HCT116 (cell line): ENCODE data around the gene FAM50A. TPM values are rescaled to one million over a fixed set of nuclear protein-coding genes. Genes with fewer than 3 reads are reported as not detected.

Source experiments
- ATAC-seq: fragments of 200-7000 bp; cut with Tn5 transposase; 2 replicates; pipeline ENCODE4 v1.9.1; 2020; ENCODE audit warnings: mild to moderate bottlenecking, moderate library complexity
- BruUV-seq: library from RNA; stranded (reverse); fragments of 400-500 nt; replicated peaks from 2 replicates; lab custom pipeline; 2021; lab: Mats Ljungman, UMichigan
- CTCF ChIA-PET: fragments of 300-600 bp; sonication (Branson Sonifier 250); formaldehyde crosslinking; loops from one replicate; lab custom pipeline; 2021; ENCODE audit warnings: antibody characterized with exemption; lab: Charles Lee
- POLR2A ChIA-PET: fragments of 300-600, 350-600 bp; sonication (Branson Sonifier 250); formaldehyde crosslinking; loops from one replicate; lab custom pipeline; 2021; ENCODE audit warnings: antibody characterized with exemption; lab: Charles Lee
- RAD21 ChIA-PET, 2 experiments: fragments of 300-600 bp; sonication (Branson Sonifier 250); formaldehyde crosslinking; loops; one replicate each; lab custom pipeline; 2023; ENCODE audit warnings: low total read pairs in 2 of 2; ENCODE audit not compliant: uncharacterized antibody in 2 of 2, unreplicated experiment in 2 of 2, low non-redundant PET in 1 of 2; lab: Charles Lee
- DNase-seq: peaks from one replicate; pipeline ENCODE4 v3.0.0-alpha.2; 2010; ENCODE audit warnings: low read depth, low spot score
- H2AFZ ChIP-seq: fragments of 200-600 bp; shearing (Covaris generic), sonication (generic); 2 replicates; pipeline ENCODE4 v1.6.1; 2017; ENCODE audit warnings: low read depth, mixed run types, mixed read lengths, antibody characterized with exemption, low read length; ENCODE audit not compliant: poor library complexity, severe bottlenecking
- H3K27ac ChIP-seq: 2 replicates; pipeline ENCODE4 v1.5.1; 2012; ENCODE audit warnings: low read depth, low read length
- H3K27me3 ChIP-seq: fragments of 200-600 bp; sonication (generic); 2 replicates; pipeline ENCODE4 v1.6.1; 2016; ENCODE audit warnings: mixed run types, low read length, mixed read lengths; ENCODE audit not compliant: insufficient read depth
- H3K36me3 ChIP-seq, 2 experiments: fragments of 200-500 bp in 1 of 2; fragments of 200-600 bp in 1 of 2; sonication (Bioruptor generic) in 1 of 2; sonication (generic) in 1 of 2; 2 replicates each; pipeline versions ENCODE4 v1.5.1 to v1.6.1; 2014 to 2016; ENCODE audit warnings: low read length in 2 of 2, inconsistent platforms in 1 of 2, mixed read lengths in 1 of 2, mixed run types in 1 of 2; ENCODE audit not compliant: insufficient read depth in 2 of 2, control insufficient read depth in 1 of 2
- H3K4me1 ChIP-seq, 2 experiments: fragments of 200-600 bp in 1 of 2; sonication (generic) in 1 of 2; 2 replicates each; pipeline versions ENCODE4 v1.5.1 to v1.6.1; 2012 to 2017; ENCODE audit warnings: low read length in 2 of 2, inconsistent platforms in 1 of 2, mild to moderate bottlenecking in 1 of 2, mixed read lengths in 1 of 2, mixed run types in 1 of 2, moderate library complexity in 1 of 2; ENCODE audit not compliant: insufficient read depth in 2 of 2, control insufficient read depth in 1 of 2
- H3K4me2 ChIP-seq: fragments of 200-600 bp; sonication (generic); 2 replicates; pipeline ENCODE4 v1.6.1; 2017; ENCODE audit warnings: mixed run types, low read length, mixed read lengths
- H3K4me3 ChIP-seq, 2 experiments: fragments of 200-600 bp in 1 of 2; sonication (generic) in 1 of 2; replicated peaks in 1 of 2; 2 replicates each; pipeline ENCODE4 v1.5.1; 2011 to 2016; ENCODE audit warnings: low read length in 2 of 2, control low read depth in 1 of 2, low read depth in 1 of 2, mild to moderate bottlenecking in 1 of 2, mixed read lengths in 1 of 2, mixed run types in 1 of 2
- H3K79me2 ChIP-seq: fragments of 200-600 bp; sonication (generic); 2 replicates; pipeline ENCODE4 v1.6.1; 2017; ENCODE audit warnings: mild to moderate bottlenecking, mixed run types, low read length, moderate library complexity, mixed read lengths; ENCODE audit not compliant: insufficient read depth
- H3K9ac ChIP-seq: fragments of 200-600 bp; sonication (generic); 2 replicates; pipeline ENCODE4 v1.6.1; 2016; ENCODE audit warnings: low read length, mixed read lengths
- H3K9me2 ChIP-seq: fragments of 200-600 bp; sonication (generic), shearing (Covaris generic); 2 replicates; pipeline ENCODE4 v1.6.1; 2017; ENCODE audit warnings: mixed run types, mild to moderate bottlenecking, moderate library complexity; ENCODE audit not compliant: insufficient read depth
- H3K9me3 ChIP-seq, 2 experiments: fragments of 200-500 bp in 1 of 2; fragments of 200-600 bp in 1 of 2; sonication (Bioruptor generic) in 1 of 2; sonication (generic) in 1 of 2; 2 replicates each; pipeline ENCODE4 v1.6.1; 2014 to 2017; ENCODE audit warnings: low read length in 2 of 2, mixed read lengths in 2 of 2, inconsistent platforms in 1 of 2, low read depth in 1 of 2, mild to moderate bottlenecking in 1 of 2, mixed run types in 1 of 2, moderate library complexity in 1 of 2; ENCODE audit not compliant: control insufficient read depth in 1 of 2, insufficient read depth in 1 of 2
- H4K20me1 ChIP-seq: fragments of 200-600 bp; sonication (generic), shearing (Covaris generic); 2 replicates; pipeline ENCODE4 v1.6.1; 2017; ENCODE audit warnings: mixed run types, mild to moderate bottlenecking, moderate library complexity; ENCODE audit not compliant: insufficient read depth
- CBX3 ChIP-seq: IDR thresholded peaks from 2 replicates; pipeline ENCODE4 v1.6.1; 2012; ENCODE audit warnings: low read depth
- CTCF ChIP-seq, 3 experiments: fragments of 200-600 bp in 1 of 3; sonication (generic) in 1 of 3; IDR thresholded peaks in 2 of 3; conservative IDR thresholded peaks in 1 of 3; 2 replicates each; pipeline ENCODE4 v1.5.1; 2012 to 2017; ENCODE audit warnings: low read depth in 2 of 3, low read length in 2 of 3, antibody characterized with exemption in 1 of 3, borderline replicate concordance in 1 of 3, control low read depth in 1 of 3, mild to moderate bottlenecking in 1 of 3, mixed read lengths in 1 of 3, mixed run types in 1 of 3, moderate library complexity in 1 of 3; ENCODE audit not compliant: insufficient read depth in 1 of 3
- FOSL1 ChIP-seq: IDR thresholded peaks from 2 replicates; pipeline ENCODE4 v1.6.1; 2012; ENCODE audit warnings: low read depth
- JUND ChIP-seq: IDR thresholded peaks from 2 replicates; pipeline ENCODE4 v1.6.1; 2012
- MAX ChIP-seq: IDR thresholded peaks from 2 replicates; pipeline ENCODE4 v1.6.1; 2012
- POLR2AphosphoS5 ChIP-seq: IDR thresholded peaks from 2 replicates; pipeline ENCODE4 v1.6.1; 2011; ENCODE audit warnings: mild to moderate bottlenecking, low read depth, low read length, moderate library complexity
- RAD21 ChIP-seq: IDR thresholded peaks from 2 replicates; pipeline ENCODE4 v1.6.1; 2012; ENCODE audit warnings: low read depth, mild to moderate bottlenecking
- SIN3A ChIP-seq: IDR thresholded peaks from 2 replicates; pipeline ENCODE4 v1.6.1; 2012; ENCODE audit warnings: low read depth
- TCF7L2 ChIP-seq: IDR thresholded peaks from 2 replicates; pipeline ENCODE4 v1.7.0; 2011; ENCODE audit warnings: borderline replicate concordance, inconsistent platforms; ENCODE audit not compliant: insufficient read depth, insufficient read length; ENCODE audit errors: extremely low read depth
- ZNF274 ChIP-seq: fragments of 200-500 bp; sonication (Bioruptor generic); IDR thresholded peaks from 2 replicates; pipeline ENCODE4 v1.6.1; 2014; ENCODE audit warnings: mild to moderate bottlenecking, low read depth, low read length, inconsistent platforms
- intact Hi-C: fragments of 100-400 bp; cut with micrococcal nuclease; formaldehyde crosslinking; loops from 2 replicates; pipeline ENCODE4 v1.10.0; 2022
- total RNA-seq: library from RNA; stranded (reverse); gene quantifications from one replicate; pipeline ENCODE4 v1.2.1, GENCODE V29; 2021; ENCODE audit not compliant: unreplicated experiment

Gene FAM50A
- total RNA-seq, 1 experiment from 2014 or later = 46.5 TPM

- no peak for TF ChIP-seq RAD21
- TF ChIP-seq, all 23 proteins: peak for 0
- CTCF ChIA-PET = no interaction called here
- no peaks in the 10 kb centered on the region for H3K27me3 ChIP-seq
- no peak overlapping the region for H3K4me3 ChIP-seq
- H3K79me2 ChIP-seq = no peaks in the 10 kb centered on the region
- RAD21 ChIA-PET = no interaction called here
- H4K20me1 ChIP-seq = no peaks in the 10 kb centered on the region
- no peak overlapping the region for H2AFZ ChIP-seq
- intact Hi-C loops = no loop called here
- no TSS peak for BruUV-seq
- H3K27ac ChIP-seq = no peak overlapping the region
- no peaks in the 10 kb centered on the region for H3K4me1 ChIP-seq
- POLR2A ChIA-PET = no interaction called here
- H3K9me3 ChIP-seq = no peaks in the 10 kb centered on the region
- H3K4me2 ChIP-seq = no peak overlapping the region
- H3K36me3 ChIP-seq = no peaks in the 10 kb centered on the region
- no peak overlapping the region for H3K9ac ChIP-seq
- no peak for DNase-seq
- no peak for ATAC-seq
- H3K9me2 ChIP-seq = no peaks in the 10 kb centered on the region
Observed at GRCh38 chrX:154450312-154450711, 6.4 kb downstream of the FAM50A start.

- no peaks in the 10 kb centered on the region for H3K9me2 ChIP-seq
- no peak overlapping the region for H3K4me2 ChIP-seq
- peaks cover 2 to 6% of the 10 kb centered on the region in 2 experiments; a peak in 1 of 4 replicates for H3K4me1 ChIP-seq
- H2AFZ ChIP-seq = no peak overlapping the region
- ATAC-seq = no peak
- no peak overlapping the region for H3K27ac ChIP-seq
- H3K9ac ChIP-seq = no peak overlapping the region
- no peak for DNase-seq
- H3K4me3 ChIP-seq = no peak overlapping the region
- POLR2A ChIA-PET = interaction anchor here (0.8 kb wide), 1 partner anchor 26 kb away, joined by 3 read pairs; the partner anchor contains the start of gene LAGE3
- CTCF ChIA-PET = no interaction called here
- H3K9me3 ChIP-seq = no peaks in the 10 kb centered on the region
- H3K79me2 ChIP-seq = no peaks in the 10 kb centered on the region
- H3K27me3 ChIP-seq = no peaks in the 10 kb centered on the region
- H3K36me3 ChIP-seq = no peaks in the 10 kb centered on the region
- intact Hi-C loops = no loop called here
- BruUV-seq = no TSS peak
- no peaks in the 10 kb centered on the region for H4K20me1 ChIP-seq
- RAD21 ChIA-PET = no interaction called here
- TF ChIP-seq MAX (no peak), ZNF274 (no peak), POLR2AphosphoS5 (no peak), TCF7L2 (no peak), FOSL1 (no peak), CBX3 (no peak), SIN3A (no peak), JUND (no peak), CTCF (IDR thresholded peaks at IDR 0.05 in 2 of 3, conservative IDR thresholded peaks at IDR 0.05 in 1 of 3; ENCODE audit: borderline replicate concordance in 1 of 3, insufficient read depth in 1 of 3, low read depth in 2 of 3, low read length in 2 of 3) (no peak)
- TF ChIP-seq, all 23 proteins: peak for 0
Observed at GRCh38 chrX:154452823-154453222, 8.9 kb downstream of the FAM50A start.
